ENCODE measurements around the gene FGF23.
A peak's percentile ranks its signal among the peaks of the same experiment; 100 is the strongest.

DNA sequence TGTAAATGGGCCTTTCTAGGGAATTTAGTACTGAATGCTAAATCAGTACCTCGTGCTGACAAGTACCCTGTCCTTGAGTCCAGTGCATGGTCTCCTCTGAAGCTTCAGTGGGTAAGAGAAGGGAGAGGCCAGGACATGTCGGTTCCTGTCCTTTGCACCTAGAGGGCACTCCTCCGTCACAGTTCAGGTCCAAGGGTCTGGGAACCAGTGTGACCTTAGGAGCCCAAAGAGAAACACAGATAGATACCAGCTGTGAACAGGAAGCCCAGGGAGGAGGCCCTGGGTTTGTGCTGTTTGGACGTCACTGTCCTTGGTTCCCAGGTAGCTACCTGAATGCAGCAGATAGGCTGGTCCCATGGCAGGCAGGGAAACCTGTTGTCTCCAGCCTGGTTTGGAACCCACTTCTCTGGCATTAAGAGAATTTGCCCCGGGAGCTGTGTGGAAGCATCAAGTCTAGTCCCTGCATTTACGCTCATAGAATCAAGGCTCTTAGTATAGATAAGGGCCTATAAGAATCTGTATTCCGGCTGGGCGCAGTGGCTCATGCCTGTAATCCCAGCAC, 3.9 kb upstream of the FGF23 start:
- TF ChIP-seq, protein P1, sequence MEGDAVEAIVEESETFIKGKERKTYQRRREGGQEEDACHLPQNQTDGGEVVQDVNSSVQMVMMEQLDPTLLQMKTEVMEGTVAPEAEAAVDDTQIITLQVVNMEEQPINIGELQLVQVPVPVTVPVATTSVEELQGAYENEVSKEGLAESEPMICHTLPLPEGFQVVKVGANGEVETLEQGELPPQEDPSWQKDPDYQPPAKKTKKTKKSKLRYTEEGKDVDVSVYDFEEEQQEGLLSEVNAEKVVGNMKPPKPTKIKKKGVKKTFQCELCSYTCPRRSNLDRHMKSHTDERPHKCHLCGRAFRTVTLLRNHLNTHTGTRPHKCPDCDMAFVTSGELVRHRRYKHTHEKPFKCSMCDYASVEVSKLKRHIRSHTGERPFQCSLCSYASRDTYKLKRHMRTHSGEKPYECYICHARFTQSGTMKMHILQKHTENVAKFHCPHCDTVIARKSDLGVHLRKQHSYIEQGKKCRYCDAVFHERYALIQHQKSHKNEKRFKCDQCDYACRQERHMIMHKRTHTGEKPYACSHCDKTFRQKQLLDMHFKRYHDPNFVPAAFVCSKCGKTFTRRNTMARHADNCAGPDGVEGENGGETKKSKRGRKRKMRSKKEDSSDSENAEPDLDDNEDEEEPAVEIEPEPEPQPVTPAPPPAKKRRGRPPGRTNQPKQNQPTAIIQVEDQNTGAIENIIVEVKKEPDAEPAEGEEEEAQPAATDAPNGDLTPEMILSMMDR (IDR thresholded peaks at IDR 0.05 in 2 of 3, conservative IDR thresholded peaks at IDR 0.05 in 1 of 3; ENCODE audit: borderline replicate concordance in 1 of 3, insufficient read depth in 1 of 3, low read depth in 2 of 3, low read length in 2 of 3): peak in 1 of 3 experiments; percentile 17; a peak in 2 of 6 replicates
- TF ChIP-seq CEBPB (IDR thresholded peaks at IDR 0.05; ENCODE audit: low read depth): no peak
